ENCODE data around the gene ACTR3. TPM values are rescaled to one million over a fixed set of nuclear protein-coding genes. Genes with fewer than 3 reads are reported as not detected.

Gene ACTR3
- total and polyA plus RNA-seq, 11 donors: 15.3 to 238 (median 115) TPM

DNA sequence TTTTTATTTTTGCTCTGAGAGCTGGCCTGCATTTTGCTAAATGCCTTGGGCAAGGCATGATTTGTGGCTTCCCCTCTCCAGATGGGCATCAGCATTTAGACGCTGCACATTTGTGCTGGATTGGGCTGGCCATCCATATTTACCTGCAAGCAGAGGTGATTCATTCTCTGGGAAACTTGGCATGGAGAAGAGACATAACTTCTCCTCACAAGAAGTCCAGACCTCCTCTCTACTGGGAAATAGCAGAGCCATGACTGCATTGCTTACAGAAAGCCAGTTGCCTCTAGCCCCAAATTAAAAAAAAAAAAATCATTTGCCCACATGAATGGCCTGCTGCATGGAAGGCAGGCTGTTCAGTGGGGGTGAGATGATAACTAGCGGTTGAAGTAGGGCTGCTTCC lies 120.1 kb downstream of the ACTR3 start:
- H3K36me3 ChIP-seq: no peaks in the 10 kb centered on the region
- no peak overlapping the region for H3K4me3 ChIP-seq
- ATAC-seq (no peak), DNase-seq (no peak)
- intact Hi-C loops (cut with DNase I): no loop called here
- peaks cover 0 to 2% (median 0%) of the 10 kb centered on the region in 12 donors for H3K4me1 ChIP-seq
- 79 to 90% (median 87%) methylated on average over 2 of the region's 2 CpGs for WGBS, 4 donors
- no peak for TF ChIP-seq POLR2A (IDR thresholded peaks at IDR 0.05)
- TF ChIP-seq, protein P1, sequence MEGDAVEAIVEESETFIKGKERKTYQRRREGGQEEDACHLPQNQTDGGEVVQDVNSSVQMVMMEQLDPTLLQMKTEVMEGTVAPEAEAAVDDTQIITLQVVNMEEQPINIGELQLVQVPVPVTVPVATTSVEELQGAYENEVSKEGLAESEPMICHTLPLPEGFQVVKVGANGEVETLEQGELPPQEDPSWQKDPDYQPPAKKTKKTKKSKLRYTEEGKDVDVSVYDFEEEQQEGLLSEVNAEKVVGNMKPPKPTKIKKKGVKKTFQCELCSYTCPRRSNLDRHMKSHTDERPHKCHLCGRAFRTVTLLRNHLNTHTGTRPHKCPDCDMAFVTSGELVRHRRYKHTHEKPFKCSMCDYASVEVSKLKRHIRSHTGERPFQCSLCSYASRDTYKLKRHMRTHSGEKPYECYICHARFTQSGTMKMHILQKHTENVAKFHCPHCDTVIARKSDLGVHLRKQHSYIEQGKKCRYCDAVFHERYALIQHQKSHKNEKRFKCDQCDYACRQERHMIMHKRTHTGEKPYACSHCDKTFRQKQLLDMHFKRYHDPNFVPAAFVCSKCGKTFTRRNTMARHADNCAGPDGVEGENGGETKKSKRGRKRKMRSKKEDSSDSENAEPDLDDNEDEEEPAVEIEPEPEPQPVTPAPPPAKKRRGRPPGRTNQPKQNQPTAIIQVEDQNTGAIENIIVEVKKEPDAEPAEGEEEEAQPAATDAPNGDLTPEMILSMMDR (IDR thresholded peaks at IDR 0.05): no peak
- peak overlapping the region in 2 of 12 donors; percentile 4 to 19 for H3K27ac ChIP-seq
- H3K27me3 ChIP-seq: no peaks in the 10 kb centered on the region
- H3K9me3 ChIP-seq: peaks cover 0 to 6% (median 0%) of the 10 kb centered on the region in 12 donors

DNA sequence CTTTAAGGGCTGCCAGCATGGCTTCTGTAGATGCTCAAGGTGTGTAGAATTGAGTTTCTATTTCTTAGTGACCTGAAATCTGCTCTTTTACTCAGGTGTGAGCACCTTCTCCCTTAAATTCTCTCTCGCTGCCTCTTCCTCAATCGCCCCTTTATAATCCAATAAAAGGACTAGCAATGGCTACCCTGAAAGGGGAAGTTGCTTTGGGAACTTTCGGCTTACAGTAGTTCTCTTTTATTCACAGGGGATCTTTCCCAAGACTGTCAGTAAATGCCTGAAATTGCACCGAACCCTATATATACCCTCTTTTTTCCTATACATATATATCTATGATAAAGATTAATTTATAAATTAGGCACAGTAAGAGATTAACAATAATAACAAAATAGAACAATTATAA lies 121.8 kb downstream of the ACTR3 start:
- H3K9me3 ChIP-seq: peaks cover 0 to 6% (median 0%) of the 10 kb centered on the region in 12 donors
- H3K27ac ChIP-seq: no peak overlapping the region
- TF ChIP-seq, protein P1 (IDR thresholded peaks at IDR 0.05): no peak
- no peak for TF ChIP-seq POLR2A (IDR thresholded peaks at IDR 0.05)
- no peaks in the 10 kb centered on the region for H3K36me3 ChIP-seq
- intact Hi-C loops (cut with DNase I): no loop called here
- DNase-seq (no peak), ATAC-seq (no peak)
- H3K4me3 ChIP-seq: no peak overlapping the region
- 51 to 84% (median 65%) methylated on average over 3 to 4 of the region's 4 CpGs for WGBS, 4 donors
- H3K27me3 ChIP-seq: no peaks in the 10 kb centered on the region
- H3K4me1 ChIP-seq: peaks cover 0 to 2% (median 0%) of the 10 kb centered on the region in 12 donors

Other genes starting within 250 kb of the ACTR3 start
- 10 to 100 TPM; 38.2 to 97.2 (median 63.9) TPM for gene SLC35F5, start 133.4 kb upstream of the ACTR3 start, total RNA-seq
- gene SLC35F5, start 133.4 kb upstream of the ACTR3 start, polyA plus RNA-seq: 10 to 100 TPM; 22.6 to 39.0 TPM

Measured in heart left ventricle (tissue), 16 donors.